Measurements from ENCODE around the gene CHST12. TPM values are rescaled to one million over a fixed set of nuclear protein-coding genes. Genes with fewer than 3 reads are reported as not detected.
A peak's percentile ranks its signal among the peaks of the same experiment; 100 is the strongest.
"Not testable (repeated sequence)": the region's sequence is repeated elsewhere in the genome, so short reads cannot be mapped to it uniquely, and the experiment has no call there.

CHST12 gene
- total RNA-seq, 2 experiments from 2014 or later = 40.7 to 44.8 TPM

DNA sequence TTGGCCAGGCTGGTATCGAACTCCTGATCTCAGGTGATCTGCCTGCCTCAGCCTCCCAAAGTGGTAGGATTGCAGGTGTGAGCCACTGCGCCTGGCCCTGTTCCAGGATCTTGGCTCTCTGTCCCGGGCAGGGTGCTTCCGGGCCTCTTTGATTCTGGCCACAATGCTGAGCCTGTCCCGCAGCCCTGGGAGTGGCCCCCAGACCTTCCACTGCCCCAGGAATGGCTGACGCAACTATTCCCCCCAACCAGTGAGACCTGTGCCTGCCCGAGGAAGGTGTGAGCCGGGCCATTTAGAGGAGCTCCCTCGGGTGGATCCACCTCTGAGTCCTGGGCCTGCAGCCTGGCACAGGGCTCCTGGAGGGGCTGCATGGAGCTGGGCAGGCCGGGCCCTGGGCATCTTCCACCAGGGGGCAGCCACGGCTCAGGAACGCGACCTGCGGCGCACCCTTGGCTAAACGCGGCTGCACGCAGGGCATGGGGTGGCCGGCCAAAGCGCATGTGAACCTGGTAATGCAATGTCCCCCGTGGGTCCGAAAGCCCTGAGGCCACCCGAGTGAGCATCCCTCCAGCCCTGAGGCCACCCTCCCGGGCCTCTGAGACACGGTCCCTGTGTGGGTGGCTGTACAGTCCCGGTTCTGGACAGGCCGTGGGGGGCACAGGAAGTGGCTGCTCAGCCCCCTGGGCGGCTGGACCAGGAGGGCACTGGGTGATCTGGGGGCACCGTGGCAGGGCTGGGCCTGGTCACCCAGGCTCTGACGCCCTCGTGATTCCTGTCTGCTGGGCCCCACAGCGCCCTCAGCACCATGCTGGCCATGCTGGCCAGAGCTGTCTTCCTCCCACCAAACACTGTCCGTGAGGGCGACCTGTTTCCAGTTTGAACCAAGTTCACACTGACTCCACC lies 48.0 kb downstream of the CHST12 start:
- DNase-seq = peak; percentile 73
- Mint-ChIP-seq H3K4me3 (no peak overlapping the region), H3K27ac (no peak overlapping the region), H3K4me1 (peaks cover 6% of the 10 kb centered on the region), H3K9me3 (no peaks in the 10 kb centered on the region), H3K27me3 (peaks cover 12% of the 10 kb centered on the region), H3K36me3 (ENCODE audit: low read depth) (peaks cover 2% of the 10 kb centered on the region)
- POLR2A ChIA-PET = no interaction called here
- CTCF ChIA-PET = interaction anchor here (0.6 to 5.0 kb wide), 12 partner anchors 10 to 268 kb away, joined by 3 to 53 read pairs (median 4); no protein-coding TSS in a partner anchor

- Mint-ChIP-seq H3K27ac (no peak overlapping the region), H3K9me3 (no peaks in the 10 kb centered on the region), H3K4me3 (no peak overlapping the region)
Observed at GRCh38 chr7:2452074-2452507, 48.7 kb downstream of the CHST12 start.

GRCh38 chr7:2452643-2453270 lies 49.3 kb downstream of the CHST12 start:
- DNase-seq = no peak
- POLR2A ChIA-PET = interaction anchor here (0.6 kb wide), 1 partner anchor 27 kb away, joined by 6 read pairs; no protein-coding TSS in a partner anchor
- Mint-ChIP-seq H3K27ac (no peak overlapping the region), H3K9me3 (no peaks in the 10 kb centered on the region), H3K36me3 (ENCODE audit: low read depth) (peaks cover 2% of the 10 kb centered on the region), H3K27me3 (peaks cover 14% of the 10 kb centered on the region), H3K4me3 (no peak overlapping the region), H3K4me1 (peaks cover 10% of the 10 kb centered on the region)
- CTCF ChIA-PET = interaction anchor here (0.6 to 5.0 kb wide), 6 partner anchors 16 to 574 kb away, joined by 3 to 53 read pairs (median 5); no protein-coding TSS in a partner anchor

More at GRCh38 chr7:2452074-2452507, 48.7 kb downstream of the CHST12 start:
- CTCF ChIA-PET = interaction anchor here (0.6 to 5.0 kb wide), 9 partner anchors 11 to 573 kb away, joined by 3 to 53 read pairs (median 4); no protein-coding TSS in a partner anchor
- Mint-ChIP-seq H3K36me3 (ENCODE audit: low read depth) (peaks cover 2% of the 10 kb centered on the region), H3K27me3 (peaks cover 14% of the 10 kb centered on the region), H3K4me1 (peaks cover 8% of the 10 kb centered on the region)
- POLR2A ChIA-PET = interaction anchor here (0.6 kb wide), 1 partner anchor 28 kb away, joined by 6 read pairs; no protein-coding TSS in a partner anchor
- DNase-seq = no peak

DNA sequence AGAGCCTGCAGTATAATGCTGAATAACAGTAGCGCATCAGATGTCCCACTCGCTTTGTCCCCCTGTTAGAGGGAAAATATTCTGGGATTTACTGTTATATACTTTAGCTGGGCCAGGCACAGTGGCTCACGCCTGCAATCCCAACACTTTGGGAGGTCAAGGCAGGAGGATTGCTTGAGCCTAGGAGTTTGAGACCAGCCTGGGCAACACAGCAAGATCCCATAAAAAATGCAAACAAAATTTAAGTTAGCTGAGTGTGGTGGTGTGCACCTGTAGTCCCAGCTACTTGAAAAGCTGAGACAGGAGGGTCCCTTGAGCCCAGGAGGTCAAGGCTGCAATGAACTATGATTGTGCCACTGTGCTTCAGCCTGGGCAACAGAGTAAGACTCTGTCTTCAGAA lies 50.4 kb downstream of the CHST12 start:
- H3K4me1 Mint-ChIP-seq = peaks cover 15% of the 10 kb centered on the region
- H3K36me3 Mint-ChIP-seq (ENCODE audit: low read depth); H3K9me3 Mint-ChIP-seq; POLR2A ChIA-PET; H3K4me3 Mint-ChIP-seq; DNase-seq; H3K27ac Mint-ChIP-seq: not testable (repeated sequence)
- CTCF ChIA-PET = interaction anchor here (0.6 to 5.0 kb wide), 2 partner anchors 9 to 15 kb away, joined by 3 to 53 read pairs; no protein-coding TSS in a partner anchor
- peaks cover 14% of the 10 kb centered on the region for H3K27me3 Mint-ChIP-seq

DNA sequence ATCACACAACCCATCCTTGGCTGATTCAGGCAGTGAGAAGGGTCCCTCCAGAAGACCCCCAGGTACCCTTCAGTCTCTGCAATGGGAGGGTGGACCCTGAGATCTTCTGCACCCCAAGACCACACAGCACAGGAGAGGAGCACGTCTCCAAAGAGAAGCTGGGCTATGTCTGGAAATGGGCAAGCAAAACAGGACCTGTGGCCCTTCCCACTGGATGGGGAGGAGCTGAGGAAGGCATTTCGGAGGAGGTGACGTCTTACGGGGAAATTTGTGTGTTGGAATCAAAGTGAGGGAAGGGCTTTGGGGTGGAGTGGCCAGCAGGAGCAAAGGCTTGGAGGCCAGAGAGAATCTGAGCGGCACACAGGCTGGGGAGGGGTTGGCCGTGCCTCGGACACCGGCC lies 56.3 kb downstream of the CHST12 start:
- no peaks in the 10 kb centered on the region for H3K9me3 Mint-ChIP-seq

DNA sequence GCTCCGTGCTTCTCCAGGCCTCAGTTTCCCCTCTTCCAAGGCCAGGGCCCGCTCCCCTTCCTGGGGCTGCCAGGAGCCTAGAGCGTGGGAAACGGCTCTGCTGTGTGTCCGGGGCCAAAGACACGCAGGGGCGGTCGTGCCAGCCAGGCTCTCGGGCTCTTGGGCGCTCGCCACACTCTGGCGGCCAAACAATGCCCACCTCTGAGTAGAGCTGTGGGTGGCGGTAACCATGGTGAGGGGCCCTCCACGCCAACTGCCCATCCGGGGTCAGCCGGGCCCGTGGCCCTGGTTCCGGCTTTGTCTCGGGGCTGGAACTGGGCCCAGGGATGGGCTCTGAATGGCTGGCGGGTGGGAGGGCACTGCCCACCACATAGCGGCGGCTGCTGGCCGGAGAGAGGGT lies 56.8 kb downstream of the CHST12 start:
- H3K36me3 Mint-ChIP-seq (ENCODE audit: low read depth) = peaks cover 2% of the 10 kb centered on the region
- no peak overlapping the region for H3K4me3 Mint-ChIP-seq
- H3K27me3 Mint-ChIP-seq = peaks cover 8% of the 10 kb centered on the region
- CTCF ChIA-PET = interaction anchor here (0.5 to 4.5 kb wide), 5 partner anchors 9 to 232 kb away, joined by 3 to 22 read pairs (median 4); no protein-coding TSS in a partner anchor
- POLR2A ChIA-PET = no interaction called here
- peaks cover 9% of the 10 kb centered on the region for H3K4me1 Mint-ChIP-seq
- H3K27ac Mint-ChIP-seq = no peak overlapping the region
- H3K9me3 Mint-ChIP-seq = no peaks in the 10 kb centered on the region
- DNase-seq = no peak

More for the DNA sequence above, 56.3 kb downstream of the CHST12 start:
- CTCF ChIA-PET = interaction anchor here (0.6 to 4.5 kb wide), 4 partner anchors 10 to 220 kb away, joined by 3 to 22 read pairs (median 4); no protein-coding TSS in a partner anchor
- POLR2A ChIA-PET = no interaction called here
- Mint-ChIP-seq H3K27ac (no peak overlapping the region), H3K4me3 (no peak overlapping the region), H3K36me3 (ENCODE audit: low read depth) (peaks cover 2% of the 10 kb centered on the region), H3K4me1 (peaks cover 9% of the 10 kb centered on the region), H3K27me3 (peaks cover 11% of the 10 kb centered on the region)
- DNase-seq = no peak

DNA sequence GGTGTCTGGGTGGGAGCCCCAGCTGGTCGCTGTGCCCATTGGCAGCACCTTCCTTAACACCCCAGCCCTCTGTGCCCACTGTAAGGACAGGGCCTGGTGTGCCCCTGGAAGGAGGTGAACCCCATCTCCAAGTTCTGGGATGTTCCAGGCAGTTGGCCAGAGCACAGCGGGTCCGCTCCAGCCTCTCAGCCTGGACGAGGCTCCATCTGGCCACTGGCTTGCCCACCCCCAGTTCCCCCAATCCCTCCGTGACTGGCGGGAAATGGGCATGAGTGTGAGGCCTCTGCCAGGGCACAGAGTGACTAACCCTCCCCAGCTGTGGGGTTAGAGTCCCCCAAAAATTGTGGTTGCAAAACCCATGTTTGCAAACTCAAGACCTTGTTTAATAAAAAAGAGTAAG lies 57.2 kb downstream of the CHST12 start:
- CTCF ChIA-PET = interaction anchor here (0.5 to 1.2 kb wide), 3 partner anchors 11 to 232 kb away, joined by 3 to 5 read pairs (median 4); no protein-coding TSS in a partner anchor
- Mint-ChIP-seq H3K9me3 (no peaks in the 10 kb centered on the region), H3K36me3 (ENCODE audit: low read depth) (peaks cover 2% of the 10 kb centered on the region)

DNA sequence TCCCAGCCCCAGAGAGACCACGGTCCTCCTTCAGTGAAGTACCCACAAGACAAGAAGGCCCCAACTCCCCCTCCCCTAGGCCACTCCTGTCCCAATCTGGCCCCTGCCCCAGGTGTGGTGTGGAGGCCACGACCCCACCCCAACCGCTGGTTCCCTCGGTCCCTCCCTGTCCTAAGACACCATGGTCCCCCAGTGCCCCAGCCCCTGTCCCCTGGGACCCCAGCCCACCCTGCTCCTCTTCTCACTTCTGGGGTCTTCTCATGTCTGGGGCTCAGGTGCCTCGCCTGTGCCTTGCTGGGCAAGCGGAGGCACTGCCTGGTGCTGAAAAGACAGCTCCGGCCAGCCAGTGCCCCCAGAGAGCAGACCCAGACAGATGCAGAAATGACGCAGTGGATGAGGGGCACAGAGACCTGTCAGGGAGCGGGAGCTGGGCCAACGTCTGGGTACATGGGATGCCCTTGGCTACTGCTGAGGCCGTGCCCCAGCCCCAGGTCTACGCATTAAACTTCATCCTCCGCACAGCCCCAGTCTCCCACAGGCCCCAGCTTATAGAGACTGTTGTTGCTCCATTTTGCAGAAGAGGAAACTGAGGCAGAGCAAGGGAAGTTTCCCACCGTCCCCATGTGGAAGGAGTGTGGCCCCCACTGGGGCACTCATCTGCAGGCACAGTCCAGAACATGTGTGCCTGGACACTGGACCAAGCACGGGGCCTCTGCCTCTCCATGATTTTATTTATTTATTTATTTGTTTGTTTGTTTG lies 58.0 kb downstream of the CHST12 start:
- POLR2A ChIA-PET = no interaction called here
- H3K4me1 Mint-ChIP-seq = peaks cover 9% of the 10 kb centered on the region
- no peaks in the 10 kb centered on the region for H3K36me3 Mint-ChIP-seq (ENCODE audit: low read depth)
- H3K27ac Mint-ChIP-seq = no peak overlapping the region
- H3K4me3 Mint-ChIP-seq = no peak overlapping the region
- H3K9me3 Mint-ChIP-seq = no peaks in the 10 kb centered on the region
- no peak for DNase-seq
- H3K27me3 Mint-ChIP-seq = peaks cover 2% of the 10 kb centered on the region
- CTCF ChIA-PET = interaction anchor here (1.1 kb wide), 1 partner anchor 17 kb away, joined by 4 read pairs; no protein-coding TSS in a partner anchor

More for the DNA sequence above, 57.2 kb downstream of the CHST12 start:
- no peak overlapping the region for H3K4me3 Mint-ChIP-seq
- DNase-seq = no peak
- no peak overlapping the region for H3K27ac Mint-ChIP-seq
- peaks cover 6% of the 10 kb centered on the region for H3K27me3 Mint-ChIP-seq
- POLR2A ChIA-PET = no interaction called here
- H3K4me1 Mint-ChIP-seq = peaks cover 9% of the 10 kb centered on the region

GRCh38 chr7:2462731-2463130 lies 59.3 kb downstream of the CHST12 start:
- ChIA-PET POLR2A (no interaction called here), CTCF (no interaction called here)
- DNase-seq = no peak
- Mint-ChIP-seq H3K4me1 (peaks cover 6% of the 10 kb centered on the region), H3K36me3 (ENCODE audit: low read depth) (no peaks in the 10 kb centered on the region), H3K4me3 (no peak overlapping the region), H3K27ac (no peak overlapping the region), H3K9me3 (no peaks in the 10 kb centered on the region), H3K27me3 (no peaks in the 10 kb centered on the region)

GRCh38 chr7:2465928-2466327 lies 62.5 kb downstream of the CHST12 start:
- DNase-seq = no peak
- Mint-ChIP-seq H3K9me3 (no peaks in the 10 kb centered on the region), H3K27me3 (peaks cover 15% of the 10 kb centered on the region), H3K4me3 (no peak overlapping the region), H3K36me3 (ENCODE audit: low read depth) (no peaks in the 10 kb centered on the region), H3K27ac (no peak overlapping the region), H3K4me1 (peaks cover 4% of the 10 kb centered on the region)
- CTCF ChIA-PET = interaction anchor here (6.0 kb wide), 1 partner anchor 13 kb away, joined by 53 read pairs; no protein-coding TSS in a partner anchor
- POLR2A ChIA-PET = no interaction called here

DNA sequence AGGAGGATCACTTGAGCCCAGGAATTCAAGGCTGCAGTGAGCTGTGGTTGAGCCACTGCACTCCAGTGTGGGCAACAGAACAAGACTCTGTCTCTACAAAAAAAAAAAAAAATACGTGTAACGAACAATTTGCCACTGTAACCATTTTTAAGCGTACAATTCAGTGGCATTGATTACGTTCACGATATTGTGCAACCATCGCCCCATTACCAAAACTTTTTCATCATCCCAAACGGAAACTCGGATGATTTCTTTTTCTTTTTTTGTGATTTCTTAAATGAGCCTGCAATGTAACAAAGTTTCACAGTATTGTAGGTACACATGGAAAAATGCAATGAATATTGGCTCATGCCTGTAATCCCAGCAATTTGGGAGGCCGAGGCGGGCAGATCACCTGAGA lies 63.3 kb downstream of the CHST12 start:
- Mint-ChIP-seq H3K27ac (no peak overlapping the region), H3K4me3 (no peak overlapping the region)
- CTCF ChIA-PET = interaction anchor here (0.6 to 6.0 kb wide), 2 partner anchors 14 to 175 kb away, joined by 5 to 53 read pairs; no protein-coding TSS in a partner anchor

DNA sequence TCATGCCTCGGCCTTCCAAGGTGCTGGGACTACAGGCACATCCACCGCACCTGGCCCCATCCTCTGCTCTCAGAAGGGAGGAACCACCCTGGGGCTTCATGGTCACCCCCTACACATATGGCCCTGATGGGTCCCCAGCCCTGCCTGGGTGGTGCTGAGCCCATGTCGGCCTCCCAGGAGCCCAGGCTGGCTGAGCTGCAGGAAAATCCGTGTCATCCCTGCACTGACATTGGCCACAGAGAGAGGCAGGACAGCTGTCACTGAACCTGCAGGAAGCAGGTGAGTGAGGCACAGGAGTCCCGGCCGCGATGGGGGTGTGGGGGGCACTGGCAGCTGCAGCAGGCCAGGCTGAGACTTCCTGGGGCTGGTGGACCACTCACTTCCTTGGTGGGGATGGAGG lies 64.8 kb downstream of the CHST12 start:
- Mint-ChIP-seq H3K4me1 (peaks cover 4% of the 10 kb centered on the region), H3K36me3 (ENCODE audit: low read depth) (no peaks in the 10 kb centered on the region), H3K27me3 (peaks cover 15% of the 10 kb centered on the region), H3K27ac (no peak overlapping the region), H3K4me3 (no peak overlapping the region), H3K9me3 (no peaks in the 10 kb centered on the region)
- CTCF ChIA-PET = interaction anchor here (0.6 to 6.0 kb wide), 22 partner anchors 10 to 242 kb away, joined by 3 to 53 read pairs (median 4); no protein-coding TSS in a partner anchor
- no peak for DNase-seq
- POLR2A ChIA-PET = no interaction called here

More for the DNA sequence above, 63.3 kb downstream of the CHST12 start:
- no peak for DNase-seq
- H3K27me3 Mint-ChIP-seq = peaks cover 15% of the 10 kb centered on the region
- POLR2A ChIA-PET = no interaction called here
- no peaks in the 10 kb centered on the region for H3K9me3 Mint-ChIP-seq
- no peaks in the 10 kb centered on the region for H3K36me3 Mint-ChIP-seq (ENCODE audit: low read depth)
- H3K4me1 Mint-ChIP-seq = peaks cover 4% of the 10 kb centered on the region
